HCT116 (cell line): ENCODE measurements around the gene ACACA. TPM values are rescaled to one million over a fixed set of nuclear protein-coding genes. Genes with fewer than 3 reads are reported as not detected.

Experiments used
- ATAC-seq: fragments of 200-7000 bp; cut with Tn5 transposase; 2 replicates; pipeline ENCODE4 v1.9.1; 2020; ENCODE audit warnings: mild to moderate bottlenecking, moderate library complexity
- BruUV-seq: library from RNA; stranded (reverse); fragments of 400-500 nt; replicated peaks from 2 replicates; lab custom pipeline; 2021; lab: Mats Ljungman, UMichigan
- CTCF ChIA-PET: fragments of 300-600 bp; sonication (Branson Sonifier 250); formaldehyde crosslinking; loops from one replicate; lab custom pipeline; 2021; ENCODE audit warnings: antibody characterized with exemption; lab: Charles Lee
- POLR2A ChIA-PET: fragments of 300-600, 350-600 bp; sonication (Branson Sonifier 250); formaldehyde crosslinking; loops from one replicate; lab custom pipeline; 2021; ENCODE audit warnings: antibody characterized with exemption; lab: Charles Lee
- RAD21 ChIA-PET, 2 experiments: fragments of 300-600 bp; sonication (Branson Sonifier 250); formaldehyde crosslinking; loops; one replicate each; lab custom pipeline; 2023; ENCODE audit warnings: low total read pairs in 2 of 2; ENCODE audit not compliant: uncharacterized antibody in 2 of 2, unreplicated experiment in 2 of 2, low non-redundant PET in 1 of 2; lab: Charles Lee
- DNase-seq: peaks from one replicate; pipeline ENCODE4 v3.0.0-alpha.2; 2010; ENCODE audit warnings: low read depth, low spot score
- H2AFZ ChIP-seq: fragments of 200-600 bp; shearing (Covaris generic), sonication (generic); 2 replicates; pipeline ENCODE4 v1.6.1; 2017; ENCODE audit warnings: low read depth, mixed run types, mixed read lengths, antibody characterized with exemption, low read length; ENCODE audit not compliant: poor library complexity, severe bottlenecking
- H3K27ac ChIP-seq: 2 replicates; pipeline ENCODE4 v1.5.1; 2012; ENCODE audit warnings: low read depth, low read length
- H3K27me3 ChIP-seq: fragments of 200-600 bp; sonication (generic); 2 replicates; pipeline ENCODE4 v1.6.1; 2016; ENCODE audit warnings: mixed run types, low read length, mixed read lengths; ENCODE audit not compliant: insufficient read depth
- H3K36me3 ChIP-seq, 2 experiments: fragments of 200-500 bp in 1 of 2; fragments of 200-600 bp in 1 of 2; sonication (Bioruptor generic) in 1 of 2; sonication (generic) in 1 of 2; 2 replicates each; pipeline versions ENCODE4 v1.5.1 to v1.6.1; 2014 to 2016; ENCODE audit warnings: low read length in 2 of 2, inconsistent platforms in 1 of 2, mixed read lengths in 1 of 2, mixed run types in 1 of 2; ENCODE audit not compliant: insufficient read depth in 2 of 2, control insufficient read depth in 1 of 2
- H3K4me1 ChIP-seq, 2 experiments: fragments of 200-600 bp in 1 of 2; sonication (generic) in 1 of 2; 2 replicates each; pipeline versions ENCODE4 v1.5.1 to v1.6.1; 2012 to 2017; ENCODE audit warnings: low read length in 2 of 2, inconsistent platforms in 1 of 2, mild to moderate bottlenecking in 1 of 2, mixed read lengths in 1 of 2, mixed run types in 1 of 2, moderate library complexity in 1 of 2; ENCODE audit not compliant: insufficient read depth in 2 of 2, control insufficient read depth in 1 of 2
- H3K4me2 ChIP-seq: fragments of 200-600 bp; sonication (generic); 2 replicates; pipeline ENCODE4 v1.6.1; 2017; ENCODE audit warnings: mixed run types, low read length, mixed read lengths
- H3K4me3 ChIP-seq, 2 experiments: fragments of 200-600 bp in 1 of 2; sonication (generic) in 1 of 2; replicated peaks in 1 of 2; 2 replicates each; pipeline ENCODE4 v1.5.1; 2011 to 2016; ENCODE audit warnings: low read length in 2 of 2, control low read depth in 1 of 2, low read depth in 1 of 2, mild to moderate bottlenecking in 1 of 2, mixed read lengths in 1 of 2, mixed run types in 1 of 2
- H3K79me2 ChIP-seq: fragments of 200-600 bp; sonication (generic); 2 replicates; pipeline ENCODE4 v1.6.1; 2017; ENCODE audit warnings: mild to moderate bottlenecking, mixed run types, low read length, moderate library complexity, mixed read lengths; ENCODE audit not compliant: insufficient read depth
- H3K9ac ChIP-seq: fragments of 200-600 bp; sonication (generic); 2 replicates; pipeline ENCODE4 v1.6.1; 2016; ENCODE audit warnings: low read length, mixed read lengths
- H3K9me2 ChIP-seq: fragments of 200-600 bp; sonication (generic), shearing (Covaris generic); 2 replicates; pipeline ENCODE4 v1.6.1; 2017; ENCODE audit warnings: mixed run types, mild to moderate bottlenecking, moderate library complexity; ENCODE audit not compliant: insufficient read depth
- H3K9me3 ChIP-seq, 2 experiments: fragments of 200-500 bp in 1 of 2; fragments of 200-600 bp in 1 of 2; sonication (Bioruptor generic) in 1 of 2; sonication (generic) in 1 of 2; 2 replicates each; pipeline ENCODE4 v1.6.1; 2014 to 2017; ENCODE audit warnings: low read length in 2 of 2, mixed read lengths in 2 of 2, inconsistent platforms in 1 of 2, low read depth in 1 of 2, mild to moderate bottlenecking in 1 of 2, mixed run types in 1 of 2, moderate library complexity in 1 of 2; ENCODE audit not compliant: control insufficient read depth in 1 of 2, insufficient read depth in 1 of 2
- H4K20me1 ChIP-seq: fragments of 200-600 bp; sonication (generic), shearing (Covaris generic); 2 replicates; pipeline ENCODE4 v1.6.1; 2017; ENCODE audit warnings: mixed run types, mild to moderate bottlenecking, moderate library complexity; ENCODE audit not compliant: insufficient read depth
- CEBPB ChIP-seq: IDR thresholded peaks from 2 replicates; pipeline ENCODE4 v1.6.1; 2012; ENCODE audit warnings: low read depth
- ELF1 ChIP-seq: IDR thresholded peaks from 2 replicates; pipeline ENCODE4 v1.6.1; 2012; ENCODE audit warnings: low read depth, borderline replicate concordance
- EZH2 ChIP-seq: fragments of 200-600 bp; sonication (generic); IDR thresholded peaks from 2 replicates; pipeline ENCODE4 v1.6.1; 2017; ENCODE audit warnings: antibody characterized with exemption, mixed run types
- FOSL1 ChIP-seq: IDR thresholded peaks from 2 replicates; pipeline ENCODE4 v1.6.1; 2012; ENCODE audit warnings: low read depth
- POLR2AphosphoS5 ChIP-seq: IDR thresholded peaks from 2 replicates; pipeline ENCODE4 v1.6.1; 2011; ENCODE audit warnings: mild to moderate bottlenecking, low read depth, low read length, moderate library complexity
- RAD21 ChIP-seq: IDR thresholded peaks from 2 replicates; pipeline ENCODE4 v1.6.1; 2012; ENCODE audit warnings: low read depth, mild to moderate bottlenecking
- SRF ChIP-seq: IDR thresholded peaks from 2 replicates; pipeline ENCODE4 v1.6.1; 2012; ENCODE audit warnings: low read depth
- YY1 ChIP-seq: IDR thresholded peaks from 2 replicates; pipeline ENCODE4 v1.6.1; 2011; ENCODE audit warnings: low read length, low read depth, moderate library complexity, mild to moderate bottlenecking; ENCODE audit not compliant: insufficient replicate concordance; ENCODE audit errors: extremely low read depth
- ZNF274 ChIP-seq: fragments of 200-500 bp; sonication (Bioruptor generic); IDR thresholded peaks from 2 replicates; pipeline ENCODE4 v1.6.1; 2014; ENCODE audit warnings: mild to moderate bottlenecking, low read depth, low read length, inconsistent platforms
- intact Hi-C: fragments of 100-400 bp; cut with micrococcal nuclease; formaldehyde crosslinking; loops from 2 replicates; pipeline ENCODE4 v1.10.0; 2022
- total RNA-seq: library from RNA; stranded (reverse); gene quantifications from one replicate; pipeline ENCODE4 v1.2.1, GENCODE V29; 2021; ENCODE audit not compliant: unreplicated experiment
- TF ChIP-seq, protein P1 (sequence below): IDR thresholded peaks from 2 replicates; pipeline ENCODE4 v1.6.1; 2011; ENCODE audit warnings: mild to moderate bottlenecking, low read length, moderate library complexity; ENCODE audit not compliant: insufficient replicate concordance; ENCODE audit errors: extremely low read depth
- TF ChIP-seq, protein P2 (sequence below): IDR thresholded peaks from 2 replicates; pipeline ENCODE4 v1.6.1; 2012; ENCODE audit warnings: low read depth
- TF ChIP-seq, protein P3 (sequence below), 3 experiments: fragments of 200-600 bp in 1 of 3; sonication (generic) in 1 of 3; IDR thresholded peaks in 2 of 3; conservative IDR thresholded peaks in 1 of 3; 2 replicates each; pipeline ENCODE4 v1.5.1; 2012 to 2017; ENCODE audit warnings: low read depth in 2 of 3, low read length in 2 of 3, antibody characterized with exemption in 1 of 3, borderline replicate concordance in 1 of 3, control low read depth in 1 of 3, mild to moderate bottlenecking in 1 of 3, mixed read lengths in 1 of 3, mixed run types in 1 of 3, moderate library complexity in 1 of 3; ENCODE audit not compliant: insufficient read depth in 1 of 3

ACACA gene
- total RNA-seq, 1 experiment from 2014 or later = 161 TPM

DNA sequence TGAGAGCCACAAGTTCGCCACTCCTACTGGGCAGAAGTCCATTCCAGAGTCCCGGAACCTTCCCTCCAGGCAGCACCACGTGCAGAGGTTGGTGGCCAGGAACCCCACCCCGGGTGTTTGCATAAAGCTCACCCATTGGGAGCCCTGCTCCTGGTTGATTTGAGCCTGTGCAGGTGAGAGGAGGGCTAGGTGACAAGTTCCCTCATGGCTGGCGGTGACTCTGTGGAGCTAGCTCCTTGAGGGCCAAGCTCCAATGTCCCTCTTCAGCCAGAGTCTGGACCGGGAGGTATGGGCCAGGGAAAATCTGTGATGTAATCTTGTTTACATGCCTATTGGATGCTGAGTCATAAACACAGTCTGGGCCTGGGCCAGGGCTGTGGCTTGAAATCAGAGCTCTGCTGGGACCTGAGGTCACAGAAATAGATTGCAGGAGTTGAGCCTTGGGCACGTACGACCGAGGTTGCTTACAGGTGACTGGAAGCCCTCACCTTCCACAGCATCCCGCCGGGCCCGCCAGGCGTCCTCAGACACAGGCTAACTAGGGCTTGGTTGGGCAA lies 339.0 kb downstream of the ACACA start (continued):
- TF ChIP-seq, protein P1, sequence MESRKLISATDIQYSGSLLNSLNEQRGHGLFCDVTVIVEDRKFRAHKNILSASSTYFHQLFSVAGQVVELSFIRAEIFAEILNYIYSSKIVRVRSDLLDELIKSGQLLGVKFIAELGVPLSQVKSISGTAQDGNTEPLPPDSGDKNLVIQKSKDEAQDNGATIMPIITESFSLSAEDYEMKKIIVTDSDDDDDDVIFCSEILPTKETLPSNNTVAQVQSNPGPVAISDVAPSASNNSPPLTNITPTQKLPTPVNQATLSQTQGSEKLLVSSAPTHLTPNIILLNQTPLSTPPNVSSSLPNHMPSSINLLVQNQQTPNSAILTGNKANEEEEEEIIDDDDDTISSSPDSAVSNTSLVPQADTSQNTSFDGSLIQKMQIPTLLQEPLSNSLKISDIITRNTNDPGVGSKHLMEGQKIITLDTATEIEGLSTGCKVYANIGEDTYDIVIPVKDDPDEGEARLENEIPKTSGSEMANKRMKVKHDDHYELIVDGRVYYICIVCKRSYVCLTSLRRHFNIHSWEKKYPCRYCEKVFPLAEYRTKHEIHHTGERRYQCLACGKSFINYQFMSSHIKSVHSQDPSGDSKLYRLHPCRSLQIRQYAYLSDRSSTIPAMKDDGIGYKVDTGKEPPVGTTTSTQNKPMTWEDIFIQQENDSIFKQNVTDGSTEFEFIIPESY = no peak

DNA sequence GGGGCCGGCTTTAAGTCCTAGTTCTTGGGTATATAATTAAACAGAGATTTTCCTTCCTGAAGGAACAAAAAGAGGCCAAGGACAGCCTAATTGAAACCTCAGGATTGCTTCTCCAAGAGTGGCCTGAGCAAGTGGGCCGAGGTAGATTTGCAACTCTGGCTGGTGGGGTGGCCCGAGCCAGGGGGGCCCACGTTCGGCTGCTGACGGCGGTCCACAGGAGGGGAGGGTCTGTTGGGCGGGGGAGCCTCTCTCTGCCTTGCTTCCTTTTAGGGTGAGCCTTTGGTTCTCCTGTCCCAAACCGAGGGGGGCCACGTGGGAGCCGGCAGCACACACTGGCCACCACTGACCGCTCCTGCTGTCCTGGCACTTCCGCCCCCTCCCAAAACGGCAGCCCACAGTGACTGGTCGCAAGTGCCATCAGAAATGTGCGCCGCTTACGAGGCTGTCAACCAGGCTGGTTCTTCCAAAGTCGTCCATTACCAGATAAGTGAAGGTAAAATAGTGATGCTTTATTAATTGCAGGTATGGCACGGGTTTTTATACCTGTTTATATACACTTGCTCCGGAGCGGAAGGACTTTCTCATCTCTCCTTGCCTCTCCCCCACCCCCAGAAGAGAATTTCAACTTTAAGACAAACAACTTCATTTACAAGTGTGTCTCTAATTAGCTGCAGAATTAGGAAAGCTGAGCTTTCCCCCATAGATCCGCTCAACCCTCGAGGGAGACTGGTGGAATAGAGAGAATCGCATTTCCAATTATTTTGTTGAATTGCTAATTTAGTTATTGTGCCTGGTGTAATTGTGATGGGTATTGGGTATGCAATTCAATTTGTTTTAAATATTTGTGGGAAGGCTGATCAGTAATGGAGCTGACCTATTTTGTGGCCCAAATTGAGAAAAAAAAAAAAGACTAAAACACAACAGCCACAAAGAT lies 340.0 kb downstream of the ACACA start:
- intact Hi-C loops = no loop called here
- H3K27me3 ChIP-seq = no peaks in the 10 kb centered on the region
- no TSS peak for BruUV-seq
- H3K4me3 ChIP-seq = no peak overlapping the region
- H2AFZ ChIP-seq = no peak overlapping the region
- H3K79me2 ChIP-seq = no peaks in the 10 kb centered on the region
- H3K9me2 ChIP-seq = no peaks in the 10 kb centered on the region
- RAD21 ChIA-PET = no interaction called here
- H4K20me1 ChIP-seq = no peaks in the 10 kb centered on the region
- CTCF ChIA-PET = interaction anchor here (2.2 kb wide), 1 partner anchor 19 kb away, joined by 7 read pairs; no protein-coding TSS in a partner anchor
- no peaks in the 10 kb centered on the region for H3K36me3 ChIP-seq
- ATAC-seq (no peak), DNase-seq (no peak)
- POLR2A ChIA-PET = no interaction called here
- no peak overlapping the region for H3K4me2 ChIP-seq
- H3K27ac ChIP-seq = no peak overlapping the region
- no peaks in the 10 kb centered on the region for H3K9me3 ChIP-seq
- no peak overlapping the region for H3K9ac ChIP-seq
- H3K4me1 ChIP-seq = peaks cover 12 to 15% of the 10 kb centered on the region in 2 experiments
- no peak for TF ChIP-seq ZNF274
- TF ChIP-seq CEBPB = no peak
- no peak for TF ChIP-seq POLR2AphosphoS5
- TF ChIP-seq EZH2 = no peak
- no peak for TF ChIP-seq YY1
- TF ChIP-seq RAD21 = no peak
- TF ChIP-seq, protein P2, sequence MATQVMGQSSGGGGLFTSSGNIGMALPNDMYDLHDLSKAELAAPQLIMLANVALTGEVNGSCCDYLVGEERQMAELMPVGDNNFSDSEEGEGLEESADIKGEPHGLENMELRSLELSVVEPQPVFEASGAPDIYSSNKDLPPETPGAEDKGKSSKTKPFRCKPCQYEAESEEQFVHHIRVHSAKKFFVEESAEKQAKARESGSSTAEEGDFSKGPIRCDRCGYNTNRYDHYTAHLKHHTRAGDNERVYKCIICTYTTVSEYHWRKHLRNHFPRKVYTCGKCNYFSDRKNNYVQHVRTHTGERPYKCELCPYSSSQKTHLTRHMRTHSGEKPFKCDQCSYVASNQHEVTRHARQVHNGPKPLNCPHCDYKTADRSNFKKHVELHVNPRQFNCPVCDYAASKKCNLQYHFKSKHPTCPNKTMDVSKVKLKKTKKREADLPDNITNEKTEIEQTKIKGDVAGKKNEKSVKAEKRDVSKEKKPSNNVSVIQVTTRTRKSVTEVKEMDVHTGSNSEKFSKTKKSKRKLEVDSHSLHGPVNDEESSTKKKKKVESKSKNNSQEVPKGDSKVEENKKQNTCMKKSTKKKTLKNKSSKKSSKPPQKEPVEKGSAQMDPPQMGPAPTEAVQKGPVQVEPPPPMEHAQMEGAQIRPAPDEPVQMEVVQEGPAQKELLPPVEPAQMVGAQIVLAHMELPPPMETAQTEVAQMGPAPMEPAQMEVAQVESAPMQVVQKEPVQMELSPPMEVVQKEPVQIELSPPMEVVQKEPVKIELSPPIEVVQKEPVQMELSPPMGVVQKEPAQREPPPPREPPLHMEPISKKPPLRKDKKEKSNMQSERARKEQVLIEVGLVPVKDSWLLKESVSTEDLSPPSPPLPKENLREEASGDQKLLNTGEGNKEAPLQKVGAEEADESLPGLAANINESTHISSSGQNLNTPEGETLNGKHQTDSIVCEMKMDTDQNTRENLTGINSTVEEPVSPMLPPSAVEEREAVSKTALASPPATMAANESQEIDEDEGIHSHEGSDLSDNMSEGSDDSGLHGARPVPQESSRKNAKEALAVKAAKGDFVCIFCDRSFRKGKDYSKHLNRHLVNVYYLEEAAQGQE = no peak
- TF ChIP-seq ELF1 = no peak
- no peak for TF ChIP-seq SRF
- TF ChIP-seq, protein P3, sequence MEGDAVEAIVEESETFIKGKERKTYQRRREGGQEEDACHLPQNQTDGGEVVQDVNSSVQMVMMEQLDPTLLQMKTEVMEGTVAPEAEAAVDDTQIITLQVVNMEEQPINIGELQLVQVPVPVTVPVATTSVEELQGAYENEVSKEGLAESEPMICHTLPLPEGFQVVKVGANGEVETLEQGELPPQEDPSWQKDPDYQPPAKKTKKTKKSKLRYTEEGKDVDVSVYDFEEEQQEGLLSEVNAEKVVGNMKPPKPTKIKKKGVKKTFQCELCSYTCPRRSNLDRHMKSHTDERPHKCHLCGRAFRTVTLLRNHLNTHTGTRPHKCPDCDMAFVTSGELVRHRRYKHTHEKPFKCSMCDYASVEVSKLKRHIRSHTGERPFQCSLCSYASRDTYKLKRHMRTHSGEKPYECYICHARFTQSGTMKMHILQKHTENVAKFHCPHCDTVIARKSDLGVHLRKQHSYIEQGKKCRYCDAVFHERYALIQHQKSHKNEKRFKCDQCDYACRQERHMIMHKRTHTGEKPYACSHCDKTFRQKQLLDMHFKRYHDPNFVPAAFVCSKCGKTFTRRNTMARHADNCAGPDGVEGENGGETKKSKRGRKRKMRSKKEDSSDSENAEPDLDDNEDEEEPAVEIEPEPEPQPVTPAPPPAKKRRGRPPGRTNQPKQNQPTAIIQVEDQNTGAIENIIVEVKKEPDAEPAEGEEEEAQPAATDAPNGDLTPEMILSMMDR (IDR thresholded peaks at IDR 0.05 in 2 of 3, conservative IDR thresholded peaks at IDR 0.05 in 1 of 3; ENCODE audit: borderline replicate concordance in 1 of 3, insufficient read depth in 1 of 3, low read depth in 2 of 3, low read length in 2 of 3) = no peak
- TF ChIP-seq FOSL1 = no peak
